HL-60 (cell line): Measurements from ENCODE around the gene UNC45A.

Source experiments
- DNase-seq, 2 experiments: peaks; one replicate each; pipeline ENCODE4 v3.0.0-alpha.2; 2010 to 2020; ENCODE audit warnings: low read depth in 1 of 2, low spot score in 1 of 2
- H3K27ac ChIP-seq: fragments of 250-450 bp; sonication (Bioruptor Pico); replicated peaks from 2 replicates; pipeline ENCODE4 v1.5.1; 2020; ENCODE audit warnings: mild to moderate bottlenecking, moderate library complexity
- H3K27me3 ChIP-seq: fragments of 250-450 bp; sonication (Bioruptor Pico); 2 replicates; pipeline ENCODE4 v1.5.1; 2021; ENCODE audit warnings: mild to moderate bottlenecking, moderate library complexity; ENCODE audit not compliant: insufficient read depth, poor library complexity, severe bottlenecking
- H3K4me3 ChIP-seq: replicated peaks from 2 replicates; pipeline ENCODE4 v1.5.1; 2011; ENCODE audit warnings: mild to moderate bottlenecking, control low read depth, low read length; ENCODE audit not compliant: insufficient read depth
- CTCF ChIP-seq: IDR thresholded peaks from one replicate; pipeline ENCODE4 v1.5.1; 2011; ENCODE audit warnings: low read length, control low read depth, inconsistent platforms; ENCODE audit not compliant: insufficient read depth
- GABPA ChIP-seq: IDR thresholded peaks from 2 replicates; pipeline ENCODE4 v1.6.1; 2012; ENCODE audit warnings: low read depth
- POLR2AphosphoS5 ChIP-seq: IDR thresholded peaks from 2 replicates; pipeline ENCODE4 v1.6.1; 2012; ENCODE audit warnings: low read depth
- REST ChIP-seq: IDR thresholded peaks from 2 replicates; pipeline ENCODE4 v1.6.1; 2012; ENCODE audit warnings: low read depth; ENCODE audit not compliant: insufficient replicate concordance
- SPI1 ChIP-seq: IDR thresholded peaks from 2 replicates; pipeline ENCODE4 v1.6.1; 2012; ENCODE audit warnings: low read depth, mild to moderate bottlenecking, borderline replicate concordance

The UNC45A gene

GRCh38 chr15:90959894-90960293 lies 24.8 kb downstream of the UNC45A start:
- Histone ChIP-seq H3K27ac (no peak overlapping the region), H3K4me3 (no peak overlapping the region), H3K27me3 (no peaks in the 10 kb centered on the region)
- no peak for TF ChIP-seq SPI1
- no peak for TF ChIP-seq REST
- no peak for TF ChIP-seq GABPA
- TF ChIP-seq POLR2AphosphoS5: no peak
- no peak for TF ChIP-seq CTCF
- DNase-seq: no peak

DNA sequence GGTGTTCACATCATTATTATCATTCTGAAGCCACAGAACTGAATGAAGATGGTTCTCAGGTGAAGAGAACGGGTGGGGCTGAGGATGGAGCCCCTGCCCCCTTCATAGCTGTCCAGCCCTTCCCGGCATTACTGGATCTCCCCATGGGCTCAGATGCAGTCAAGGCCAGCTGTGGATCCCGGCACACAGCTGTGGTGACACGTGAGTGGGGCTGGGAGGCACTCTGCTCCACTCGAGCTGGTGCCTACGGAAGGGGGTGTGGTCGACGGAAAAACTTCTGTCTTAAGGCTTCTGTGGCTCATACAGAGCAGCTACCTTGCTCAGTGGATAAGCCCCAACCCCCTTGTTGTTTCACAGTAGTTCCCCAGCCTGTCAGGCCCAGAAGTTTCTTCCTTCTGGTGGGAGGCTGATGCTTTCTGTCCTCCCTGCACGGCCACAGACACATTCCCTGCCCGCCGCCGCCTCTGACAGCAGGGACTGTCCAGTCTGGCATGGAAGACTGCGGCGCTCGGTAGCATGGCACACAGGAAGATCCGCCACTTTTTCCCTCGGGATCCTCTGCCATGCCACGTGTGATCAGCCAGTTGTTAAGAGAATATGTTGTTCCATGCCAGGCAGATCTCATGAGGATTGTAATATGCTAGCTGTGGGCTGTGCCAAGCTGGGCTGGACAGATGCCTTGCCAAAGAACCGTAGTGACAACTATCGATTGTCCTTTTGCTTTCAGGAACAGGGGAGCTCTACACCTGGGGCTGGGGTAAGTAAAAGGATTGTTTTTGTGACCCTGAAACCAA lies 25.4 kb downstream of the UNC45A start:
- DNase-seq: no peak
- no peak overlapping the region for H3K4me3 ChIP-seq
- no peaks in the 10 kb centered on the region for H3K27me3 ChIP-seq
- no peak overlapping the region for H3K27ac ChIP-seq
- TF ChIP-seq SPI1 (no peak), GABPA (no peak), REST (no peak)

- Histone ChIP-seq H3K27ac (no peak overlapping the region), H3K27me3 (no peaks in the 10 kb centered on the region), H3K4me3 (no peak overlapping the region)
- TF ChIP-seq SPI1 (no peak), CTCF (no peak), REST (no peak), GABPA (no peak), POLR2AphosphoS5 (no peak)
- DNase-seq: no peak
These were observed 26.9 kb downstream of the UNC45A start for GRCh38 chr15:90962021-90962420.
